GM21529 (cell line): Measurements from ENCODE around the gene TXNDC5.

Experiments used
- ATAC-seq: cut with Tn5 transposase; IDR thresholded peaks from one replicate; pipeline ENCODE4 v1.9.1; 2021; ENCODE audit not compliant: unreplicated experiment

The TXNDC5 gene

GRCh38 chr6:7868926-7869325 is 41.7 kb downstream of the TXNDC5 start:
- ATAC-seq: no peak

- ATAC-seq: no peak
These were observed 44.1 kb downstream of the TXNDC5 start for GRCh38 chr6:7866526-7866925.

DNA sequence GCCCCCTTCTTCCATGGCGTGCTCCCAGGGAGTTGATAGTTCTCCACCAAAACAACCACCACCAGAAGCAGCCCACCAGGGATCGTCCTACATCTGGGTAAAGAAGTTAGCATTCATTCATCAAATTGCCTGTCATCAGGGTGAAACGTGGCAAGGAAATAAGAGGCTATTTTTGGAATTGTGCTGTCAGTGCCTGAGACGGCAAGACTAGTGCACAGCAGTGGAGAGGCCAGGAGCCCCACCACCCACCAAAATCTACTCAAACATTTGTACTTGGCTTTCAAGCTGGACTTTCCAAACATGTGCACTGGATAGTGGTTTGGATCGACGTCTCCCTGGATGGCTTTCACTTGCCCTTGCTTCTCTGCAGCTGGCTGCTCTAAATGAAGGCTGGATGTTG is 44.8 kb downstream of the TXNDC5 start:
- no peak for ATAC-seq

DNA sequence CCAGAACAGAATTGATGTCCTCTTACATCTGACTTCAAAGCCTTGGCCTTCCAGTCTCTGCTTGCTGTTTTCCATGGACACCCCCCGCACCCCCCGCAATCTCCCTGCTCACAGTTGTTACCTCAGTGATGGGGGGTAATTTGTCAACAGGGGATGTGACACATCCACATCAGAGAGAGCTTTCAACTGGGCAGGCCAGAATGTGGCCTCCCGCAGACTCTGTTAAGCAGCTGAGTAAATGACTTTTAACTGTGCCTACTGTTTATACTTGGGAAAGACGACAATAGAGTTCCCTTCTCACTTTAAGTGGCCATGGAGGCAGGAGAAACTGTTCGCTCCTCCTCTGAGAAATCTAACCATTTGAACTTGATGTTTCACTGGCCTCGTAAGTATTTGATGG is 51.0 kb downstream of the TXNDC5 start:
- ATAC-seq: no peak

DNA sequence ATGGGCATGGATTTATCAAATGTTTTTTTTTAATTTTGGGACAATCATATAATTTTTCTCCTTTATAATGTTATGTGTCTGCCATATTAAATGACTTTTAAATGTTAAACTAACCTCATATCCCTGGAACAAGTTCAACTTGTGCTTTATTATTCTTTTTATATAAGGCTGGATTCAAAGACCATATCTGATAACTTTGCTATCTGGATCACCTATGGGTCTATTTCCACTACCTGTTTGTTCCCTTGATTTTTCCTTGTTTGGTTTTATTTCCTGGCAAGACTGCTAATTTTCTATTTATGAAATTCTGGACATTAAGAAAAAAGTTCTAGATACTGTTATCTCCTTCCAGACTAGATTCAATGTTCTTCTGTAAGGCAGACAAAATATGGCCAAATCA is 58.8 kb downstream of the TXNDC5 start:
- ATAC-seq: no peak

DNA sequence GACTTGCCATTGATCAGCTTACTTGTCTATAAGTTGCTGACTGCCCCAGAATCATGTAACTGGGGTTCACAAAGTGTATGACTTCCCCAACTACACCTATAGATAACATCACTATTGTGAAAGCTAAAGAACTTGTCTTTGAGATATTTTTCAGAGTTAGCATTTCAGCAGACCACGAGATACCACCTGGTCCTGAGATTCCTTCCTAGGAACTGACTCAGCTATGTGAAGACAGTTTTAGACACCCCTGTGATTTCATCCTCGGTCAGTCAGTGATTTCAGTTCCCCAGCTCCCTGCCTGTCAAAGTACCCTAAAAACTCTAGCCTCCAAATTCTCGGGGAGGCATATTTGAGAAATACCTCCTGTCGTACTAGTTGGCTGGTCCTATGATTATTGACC is 62.4 kb downstream of the TXNDC5 start:
- ATAC-seq: no peak

GRCh38 chr6:7846966-7847818 is 63.4 kb downstream of the TXNDC5 start:
- no peak for ATAC-seq

GRCh38 chr6:7841781-7842468 is 68.7 kb downstream of the TXNDC5 start:
- no peak for ATAC-seq

- ATAC-seq: no peak
These were observed 74.1 kb downstream of the TXNDC5 start for GRCh38 chr6:7836371-7837026.

- ATAC-seq: no peak
These were observed 76.9 kb downstream of the TXNDC5 start for GRCh38 chr6:7833751-7834070.

GRCh38 chr6:7832904-7833750 is 77.5 kb downstream of the TXNDC5 start:
- no peak for ATAC-seq
